WTC11 (cell line): ENCODE results near the gene RSBN1L.

Experiments used
- AFF4 ChIP-seq: sonication (generic); formaldehyde crosslinking; IDR thresholded peaks from 2 replicates; pipeline ENCODE4 v1.8.1; 2023; ENCODE audit warnings: mild to moderate bottlenecking, missing genetic modification reagents, borderline replicate concordance
- CTCF ChIP-seq: fragments of 200-600 bp; IDR thresholded peaks from 2 replicates; pipeline ENCODE4 v1.8.0; 2022; ENCODE audit warnings: antibody characterized with exemption
- MXD4 ChIP-seq: fragments of 250-450 bp; sonication (Bioruptor Pico); IDR thresholded peaks from 2 replicates; pipeline ENCODE4 v1.8.0; 2021; ENCODE audit warnings: mild to moderate bottlenecking, moderate library complexity, borderline replicate concordance

- no peak for TF ChIP-seq CTCF
- no peak for TF ChIP-seq AFF4 (CRISPR knock-in tag)
- no peak for TF ChIP-seq MXD4 (CRISPR knock-in tag)
Observed at GRCh38 chr7:77791336-77791735, 95.1 kb downstream of the RSBN1L start.
